MCF 10A (cell line): ENCODE results near the gene MUC4. TPM values are rescaled to one million over a fixed set of nuclear protein-coding genes. Genes with fewer than 3 reads are reported as not detected.
"Not testable (repeated sequence)": the region's sequence is repeated elsewhere in the genome, so short reads cannot be mapped to it uniquely, and the experiment has no call there.

ENCODE experiments used
- BruUV-seq: library from RNA; stranded (reverse); fragments of 400-500 nt; replicated peaks from 2 replicates; lab custom pipeline; 2021; lab: Mats Ljungman, UMichigan
- CTCF ChIA-PET: fragments of 300-600 bp; sonication (Branson Sonifier 250); formaldehyde crosslinking; extraction: SDS; loops from one replicate; lab custom pipeline; 2021; ENCODE audit warnings: antibody characterized with exemption, inconsistent platforms; lab: Yijun Ruan, JAX
- POLR2A ChIA-PET: fragments of 300-600, 350-650 bp; sonication (Branson Sonifier 250); formaldehyde crosslinking; extraction: SDS; loops from one replicate; lab custom pipeline; 2020; ENCODE audit warnings: antibody characterized with exemption, inconsistent platforms; lab: Yijun Ruan, JAX
- DNase-seq: peaks from one replicate; pipeline ENCODE4 v3.0.0-alpha.2; 2018; ENCODE audit not compliant: unreplicated experiment
- H3K27ac Mint-ChIP-seq: one replicate; pipeline ENCODE4 v1.8.0; 2022; ENCODE audit warnings: mild to moderate bottlenecking, low read depth, mixed read lengths; ENCODE audit not compliant: unreplicated experiment
- H3K27me3 Mint-ChIP-seq: one replicate; pipeline ENCODE4 v1.8.0; 2022; ENCODE audit warnings: mixed read lengths; ENCODE audit not compliant: insufficient read depth, unreplicated experiment
- H3K36me3 Mint-ChIP-seq: one replicate; pipeline ENCODE4 v1.8.0; 2022; ENCODE audit warnings: mild to moderate bottlenecking, moderate library complexity, mixed read lengths; ENCODE audit not compliant: insufficient read depth, unreplicated experiment
- H3K4me1 Mint-ChIP-seq: one replicate; pipeline ENCODE4 v1.8.0; 2022; ENCODE audit warnings: mixed read lengths; ENCODE audit not compliant: insufficient read depth, unreplicated experiment
- H3K4me3 Mint-ChIP-seq: one replicate; pipeline ENCODE4 v1.8.0; 2022; ENCODE audit warnings: mild to moderate bottlenecking, moderate library complexity, mixed read lengths; ENCODE audit not compliant: unreplicated experiment
- H3K9me3 Mint-ChIP-seq: one replicate; pipeline ENCODE4 v1.8.0; 2022; ENCODE audit warnings: mixed read lengths; ENCODE audit not compliant: unreplicated experiment
- CTCF ChIP-seq: fragments of 200-600 bp; IDR thresholded peaks from one replicate; pipeline ENCODE4 v1.8.0; 2022; ENCODE audit warnings: antibody characterized with exemption, mild to moderate bottlenecking; ENCODE audit not compliant: unreplicated experiment
- intact Hi-C: fragments of 100-400 bp; cut with micrococcal nuclease; formaldehyde crosslinking; loops from 2 replicates; pipeline ENCODE4 v1.14.1; 2022
- total RNA-seq: library from RNA; stranded (reverse); gene quantifications from 2 replicates; pipeline ENCODE4 v1.2.3, GENCODE V29; 2022

MUC4 gene
- total RNA-seq, 1 experiment from 2014 or later: not detected

GRCh38 chr3:195711813-195712534 is 99.8 kb downstream of the MUC4 start:
- no peak for DNase-seq
- no peak for TF ChIP-seq CTCF
- no peak overlapping the region for H3K4me3 Mint-ChIP-seq
- no peaks in the 10 kb centered on the region for H3K9me3 Mint-ChIP-seq
- no peak overlapping the region for H3K27ac Mint-ChIP-seq
- ChIA-PET CTCF (interaction anchor here (0.6 to 1.2 kb wide), 3 partner anchors 22 to 139 kb away, joined by 3 read pairs; no protein-coding TSS in a partner anchor), POLR2A (no interaction called here)
- no peaks in the 10 kb centered on the region for H3K36me3 Mint-ChIP-seq
- H3K27me3 Mint-ChIP-seq: peaks cover 15% of the 10 kb centered on the region
- H3K4me1 Mint-ChIP-seq: peaks cover 11% of the 10 kb centered on the region
- BruUV-seq: no TSS peak
- intact Hi-C loops: no loop called here

- H3K36me3 Mint-ChIP-seq, POLR2A ChIA-PET: not testable (repeated sequence)
- CTCF ChIA-PET: interaction anchor here (0.6 to 1.2 kb wide), 3 partner anchors 34 to 140 kb away, joined by 3 to 4 read pairs (median 3); no protein-coding TSS in a partner anchor
Observed at GRCh38 chr3:195711091-195711812, 100.5 kb downstream of the MUC4 start.

GRCh38 chr3:195710126-195710905 is 101.4 kb downstream of the MUC4 start:
- DNase-seq, intact Hi-C loops, H3K36me3 Mint-ChIP-seq, BruUV-seq, H3K4me3 Mint-ChIP-seq, POLR2A ChIA-PET, H3K4me1 Mint-ChIP-seq, H3K9me3 Mint-ChIP-seq, CTCF ChIA-PET, H3K27me3 Mint-ChIP-seq, H3K27ac Mint-ChIP-seq: not testable (repeated sequence)

More at GRCh38 chr3:195711091-195711812, 100.5 kb downstream of the MUC4 start:
- H3K27ac Mint-ChIP-seq, H3K4me1 Mint-ChIP-seq, H3K27me3 Mint-ChIP-seq, DNase-seq, H3K9me3 Mint-ChIP-seq, H3K4me3 Mint-ChIP-seq, BruUV-seq, intact Hi-C loops: not testable (repeated sequence)

- H3K4me1 Mint-ChIP-seq: no peaks in the 10 kb centered on the region
- H3K9me3 Mint-ChIP-seq: no peaks in the 10 kb centered on the region
- no peak for DNase-seq
- H3K36me3 Mint-ChIP-seq: no peaks in the 10 kb centered on the region
- H3K27me3 Mint-ChIP-seq: no peaks in the 10 kb centered on the region
- intact Hi-C loops: no loop called here
- ChIA-PET CTCF (no interaction called here), POLR2A (no interaction called here)
- no TSS peak for BruUV-seq
- H3K4me3 Mint-ChIP-seq: no peak overlapping the region
- no peak for TF ChIP-seq CTCF
- no peak overlapping the region for H3K27ac Mint-ChIP-seq
Observed at GRCh38 chr3:195709676-195710085, 102.0 kb downstream of the MUC4 start.
